Adrenal gland (tissue), 12 donors: Measurements from ENCODE around the gene GATA5. TPM values are rescaled to one million over a fixed set of nuclear protein-coding genes. Genes with fewer than 3 reads are reported as not detected.

ENCODE experiments used
- DNase-seq, 7 donors: peaks; one replicate each; pipeline ENCODE4 v3.0.0-alpha.2; 2019 to 2020
- H3K27ac ChIP-seq, 5 donors: fragments of 200-600 bp; sonication (generic) in 4 of 5; 1 replicate in 3 of 5; 2 replicates in 2 of 5; pipeline versions ENCODE4 v1.5.1 to v1.8.0; 2016 to 2020; ENCODE audit warnings: mild to moderate bottlenecking in 1 of 5
- H3K27me3 ChIP-seq: fragments of 200-600 bp; 2 replicates; pipeline ENCODE4 v1.8.0; 2021
- H3K36me3 ChIP-seq, 2 donors: fragments of 200-600 bp; replicated peaks in 1 of 2; 1 replicate in 1 of 2; 2 replicates in 1 of 2; pipeline versions ENCODE4 v1.5.1 to v1.8.0; 2018 to 2022
- H3K4me1 ChIP-seq, 2 donors: fragments of 200-600 bp; replicated peaks in 1 of 2; 1 replicate in 1 of 2; 2 replicates in 1 of 2; pipeline versions ENCODE4 v1.5.1 to v1.8.0; 2018 to 2021
- H3K4me3 ChIP-seq, 4 donors: fragments of 200-600 bp; sonication (generic) in 3 of 4; one replicate each; pipeline ENCODE4 v1.5.1; 2016 to 2018
- H3K9me3 ChIP-seq, 3 donors: fragments of 200-600 bp; sonication (generic) in 1 of 3; replicated peaks in 1 of 3; 1 replicate in 2 of 3; 2 replicates in 1 of 3; pipeline versions ENCODE4 v1.5.1 to v1.8.0; 2016 to 2021
- POLR2A ChIP-seq, 2 donors: fragments of 450-650 bp; IDR thresholded peaks; one replicate each; pipeline ENCODE4 v1.6.1; 2017; ENCODE audit warnings: antibody characterized with exemption in 2 of 2, mild to moderate bottlenecking in 2 of 2, moderate library complexity in 1 of 2
- WGBS, 4 donors: extraction: QIAGEN DNeasy Blood & Tissue Kit in 2 of 4; methylation state at CpG; one replicate each; pipeline versions ENCODE4 v1.1.5 to v1.1.7; 2013 to 2017; 5-methylcytosine and 5-hydroxymethylcytosine counted together
- intact Hi-C, 2 donors: fragments of 100-400 bp; cut with DNase I; formaldehyde crosslinking; loops; one replicate each; pipeline versions ENCODE4 v1.14.1 to v1.15.0; 2022 to 2023
- polyA plus RNA-seq, 3 donors: library from polyadenylated mRNA; stranded (reverse); fragments of 200-250 nt in 2 of 3; fragments of 350-450 nt in 1 of 3; fragmentation: Illumina TruSeq in 1 of 3; extraction: RNeasy Lipid Tissue Mini Kit (QIAGEN cat#74804) in 1 of 3; gene quantifications; one replicate each; pipeline ENCODE4 v1.2.3, GENCODE V29; 2013 to 2014
- total RNA-seq, 9 donors: library from RNA; depleted of rRNA in 4 of 9; stranded (reverse); fragments of >200 nt in 4 of 9; fragments of 120-200 nt in 1 of 9; fragmentation: NEBNext Ultra II Directional in 1 of 9; extraction: Animal tissue kit (Norgen Biotek cat#: 25700) in 1 of 9; gene quantifications; one replicate each; pipeline versions ENCODE4 v1.1.0 to v1.2.4, GENCODE V29; 2013 to 2023
- TF ChIP-seq, protein P1 (sequence below), 6 experiments: fragments of 450-650 bp in 4 of 6; fragments of 200-600 bp in 2 of 6; sonication (generic) in 1 of 6; IDR thresholded peaks; 1 replicate in 5 of 6; 2 replicates in 1 of 6; pipeline versions ENCODE4 v1.5.1 to v1.8.0; 2016 to 2021; ENCODE audit warnings: antibody characterized with exemption in 6 of 6, mild to moderate bottlenecking in 2 of 6, moderate library complexity in 1 of 6
- donor health status: healthy with polysubstance abuse.
- donor health status: Bipolar disorder and iron deficiency.
- donor health status: DM: yes; HTN: yes; CAD: no.
- donor health status: DM: no; HTN: no; CAD: no.
- donor health status: DM: no; HTN: no; CAD: no.
- donor health status: DM: yes; HTN: yes; CAD: no.

The GATA5 gene
- total and polyA plus RNA-seq, 12 donors = 0.67 to 12.0 (median 5.7) TPM

DNA sequence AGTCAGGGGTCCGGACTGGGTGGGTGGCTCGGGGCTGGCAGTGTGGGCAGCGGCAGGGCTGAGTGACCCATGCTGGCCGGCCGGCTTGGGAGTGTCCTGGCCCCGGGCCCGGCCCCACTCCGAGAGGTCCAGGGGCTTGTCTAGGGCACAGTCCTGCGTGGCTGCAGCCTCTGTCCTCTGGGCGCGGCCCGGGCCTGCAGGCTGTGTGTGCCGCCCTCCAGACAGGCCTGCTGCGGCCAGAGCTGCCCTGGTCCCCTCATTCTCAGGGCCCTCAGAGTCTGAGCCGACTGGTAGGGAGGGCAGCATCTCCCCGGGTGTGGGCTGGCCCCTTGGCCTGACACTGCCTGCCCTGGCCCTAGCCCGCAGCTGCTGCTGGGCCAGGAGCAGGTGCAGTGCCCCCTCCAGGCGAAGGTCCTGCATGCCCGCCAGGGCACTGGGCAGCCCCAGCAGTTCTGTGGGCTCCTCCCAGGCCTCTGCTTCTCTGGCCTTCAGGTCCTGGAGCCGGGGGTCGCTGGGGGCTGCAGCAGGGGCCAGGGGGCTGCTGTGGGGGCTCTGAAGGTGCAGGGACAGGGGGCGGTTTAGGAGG, 61.8 kb downstream of the GATA5 start:
- intact Hi-C loops = loop anchor here in 1 of 2 donors (5.0 kb wide), 1 partner anchor 78 kb away; no protein-coding TSS in a partner anchor
- no peak overlapping the region for H3K27ac ChIP-seq
- no peak for DNase-seq

More for the DNA sequence above, 61.8 kb downstream of the GATA5 start:
- WGBS, 4 donors = 69 to 86% (median 80%) methylated on average over 6 to 22 of the region's 22 CpGs; no CpG with 5 or more reads in 1 of the 4 donors
- Histone ChIP-seq H3K9me3 (no peaks in the 10 kb centered on the region), H3K4me3 (no peak overlapping the region), H3K4me1 (peaks cover 11 to 13% of the 10 kb centered on the region in 2 donors), H3K27me3 (no peaks in the 10 kb centered on the region), H3K36me3 (no peaks in the 10 kb centered on the region)
- no peak for TF ChIP-seq POLR2A (IDR thresholded peaks at IDR 0.05)
- TF ChIP-seq, protein P1, sequence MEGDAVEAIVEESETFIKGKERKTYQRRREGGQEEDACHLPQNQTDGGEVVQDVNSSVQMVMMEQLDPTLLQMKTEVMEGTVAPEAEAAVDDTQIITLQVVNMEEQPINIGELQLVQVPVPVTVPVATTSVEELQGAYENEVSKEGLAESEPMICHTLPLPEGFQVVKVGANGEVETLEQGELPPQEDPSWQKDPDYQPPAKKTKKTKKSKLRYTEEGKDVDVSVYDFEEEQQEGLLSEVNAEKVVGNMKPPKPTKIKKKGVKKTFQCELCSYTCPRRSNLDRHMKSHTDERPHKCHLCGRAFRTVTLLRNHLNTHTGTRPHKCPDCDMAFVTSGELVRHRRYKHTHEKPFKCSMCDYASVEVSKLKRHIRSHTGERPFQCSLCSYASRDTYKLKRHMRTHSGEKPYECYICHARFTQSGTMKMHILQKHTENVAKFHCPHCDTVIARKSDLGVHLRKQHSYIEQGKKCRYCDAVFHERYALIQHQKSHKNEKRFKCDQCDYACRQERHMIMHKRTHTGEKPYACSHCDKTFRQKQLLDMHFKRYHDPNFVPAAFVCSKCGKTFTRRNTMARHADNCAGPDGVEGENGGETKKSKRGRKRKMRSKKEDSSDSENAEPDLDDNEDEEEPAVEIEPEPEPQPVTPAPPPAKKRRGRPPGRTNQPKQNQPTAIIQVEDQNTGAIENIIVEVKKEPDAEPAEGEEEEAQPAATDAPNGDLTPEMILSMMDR (IDR thresholded peaks at IDR 0.05) = no peak

Other genes with a start within 250 kb of the GATA5 start
- gene OSBPL2, start 237.5 kb downstream of the GATA5 start, total RNA-seq = 10 to 100 TPM; 27.8 to 96.7 (median 39.3) TPM
- gene OSBPL2, start 237.5 kb downstream of the GATA5 start, polyA plus RNA-seq = 10 to 100 TPM; 13.8 to 38.3 (median 18.8) TPM
- gene ADRM1, start 173.0 kb downstream of the GATA5 start, total RNA-seq = 100 to 1,000 TPM in 7 of 9 donors, 10 to 100 TPM in 2; 87.2 to 254 (median 162) TPM
- gene ADRM1, start 173.0 kb downstream of the GATA5 start, polyA plus RNA-seq = 100 to 1,000 TPM in 1 of 3 donors, 10 to 100 TPM in 2; 50.6 to 125 (median 95.6) TPM
- 100 to 1,000 TPM in 4 of 9 donors, 10 to 100 TPM in 4, 1 to 10 TPM in 1; 2.3 to 146 (median 94.9) TPM for gene LAMA5, start 108.7 kb downstream of the GATA5 start, total RNA-seq
- gene LAMA5, start 108.7 kb downstream of the GATA5 start, polyA plus RNA-seq = 100 to 1,000 TPM in 2 of 3 donors, 1 to 10 TPM in 1; 2.0 to 537 (median 262) TPM
- gene RPS21, start 88.9 kb downstream of the GATA5 start, total RNA-seq = 1,000 to 10,000 TPM in 8 of 9 donors, 100 to 1,000 TPM in 1; 725 to 4,794 (median 1,551) TPM
- 1,000 to 10,000 TPM in 2 of 3 donors, 100 to 1,000 TPM in 1; 438 to 3,024 (median 2,274) TPM for gene RPS21, start 88.9 kb downstream of the GATA5 start, polyA plus RNA-seq
- 1 to 10 TPM; 1.5 to 5.6 (median 3.7) TPM for gene CABLES2, start 68.7 kb downstream of the GATA5 start, total RNA-seq
- 1 to 10 TPM; 2.8 to 4.1 (median 3.4) TPM for gene CABLES2, start 68.7 kb downstream of the GATA5 start, polyA plus RNA-seq
- not detected for gene RBBP8NL, start 48.5 kb downstream of the GATA5 start, total RNA-seq
- gene RBBP8NL, start 48.5 kb downstream of the GATA5 start, polyA plus RNA-seq = not detected
- 1 to 10 TPM in 8 of 9 donors, under 1 TPM in 1; 0.39 to 8.6 (median 4.7) TPM for gene SLCO4A1, start 166.5 kb upstream of the GATA5 start, total RNA-seq
- 10 to 100 TPM in 2 of 3 donors, 1 to 10 TPM in 1; 2.9 to 27.0 (median 20.7) TPM for gene SLCO4A1, start 166.5 kb upstream of the GATA5 start, polyA plus RNA-seq
- gene NTSR1, start 232.8 kb upstream of the GATA5 start, total RNA-seq = under 1 TPM in 2 of 9 donors, not detected in 7; 0.11 to 0.14 TPM
- under 1 TPM in 1 of 3 donors, not detected in 2; 0.03 TPM for gene NTSR1, start 232.8 kb upstream of the GATA5 start, polyA plus RNA-seq